Left renal cortex interstitium (tissue), 4 donors: Measurements from ENCODE around the gene NUBPL. TPM values are rescaled to one million over a fixed set of nuclear protein-coding genes. Genes with fewer than 3 reads are reported as not detected.
"Not testable (repeated sequence)": the region's sequence is repeated elsewhere in the genome, so short reads cannot be mapped to it uniquely, and the experiment has no call there.

Experiments
- DNase-seq, 4 donors: peaks; one replicate each; pipeline ENCODE4 v3.0.0-alpha.2; 2013; ENCODE audit warnings: low read depth in 4 of 4, low spot score in 2 of 4, missing footprints in 1 of 4
- polyA plus RNA-seq, 4 donors: library from polyadenylated mRNA; unstranded; fragments of 120-200 nt; gene quantifications; one replicate each; pipeline ENCODE4 v1.2.1, GENCODE V29; 2013; ENCODE audit not compliant: insufficient read length in 4 of 4

Gene NUBPL
- polyA plus RNA-seq, 4 donors = 13.3 to 18.5 (median 15.8) TPM

GRCh38 chr14:31864937-31865855, 304.0 kb downstream of the NUBPL start:
- no peak for DNase-seq

- DNase-seq = no peak
Measured at GRCh38 chr14:31867570-31867969, 306.4 kb downstream of the NUBPL start.

DNA sequence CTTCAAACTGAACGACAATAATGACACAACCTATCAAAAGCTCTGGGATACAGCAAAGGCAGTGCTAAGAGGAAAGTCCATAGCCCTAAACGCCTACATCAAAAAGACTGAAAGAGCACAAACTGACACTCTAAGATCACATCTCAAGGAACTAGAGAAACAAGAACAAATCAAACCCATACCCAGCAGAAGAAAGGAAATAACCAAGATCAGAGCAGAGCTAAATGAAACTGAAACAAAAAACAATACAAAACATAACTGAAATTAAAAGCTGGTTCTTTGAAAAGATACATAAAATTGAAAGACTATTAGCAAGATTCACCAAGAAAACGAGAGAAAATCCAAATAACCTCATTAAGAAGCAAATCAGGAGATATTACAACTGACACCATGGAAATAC, 306.9 kb downstream of the NUBPL start:
- not testable (repeated sequence) for DNase-seq

- DNase-seq = no peak
Measured at GRCh38 chr14:31876741-31877140, 315.5 kb downstream of the NUBPL start.

GRCh38 chr14:31877255-31877798, 316.1 kb downstream of the NUBPL start:
- no peak for DNase-seq

GRCh38 chr14:31879661-31880348, 318.6 kb downstream of the NUBPL start:
- no peak for DNase-seq

DNA sequence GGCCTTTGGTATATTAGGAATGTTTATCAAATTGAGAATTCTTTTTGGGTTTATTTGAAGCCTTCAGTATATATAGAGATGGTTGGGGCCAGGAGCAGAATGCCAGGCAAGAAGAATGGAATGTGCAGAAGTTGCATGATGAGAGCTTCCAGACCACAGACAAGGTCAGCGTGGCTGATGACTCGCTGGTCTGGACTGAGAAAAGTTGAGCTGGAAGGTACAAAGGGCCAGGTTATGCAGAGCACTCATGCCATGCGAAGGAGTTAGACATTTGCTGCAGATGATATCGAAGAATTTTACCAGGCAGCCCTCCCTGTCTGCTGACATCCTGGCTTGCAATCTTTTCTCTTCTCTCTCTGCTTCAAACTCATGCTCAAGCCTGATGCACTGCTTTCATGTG, 319.7 kb downstream of the NUBPL start:
- DNase-seq = no peak

- DNase-seq = no peak
Measured at GRCh38 chr14:31881531-31882310, 320.5 kb downstream of the NUBPL start.

DNA sequence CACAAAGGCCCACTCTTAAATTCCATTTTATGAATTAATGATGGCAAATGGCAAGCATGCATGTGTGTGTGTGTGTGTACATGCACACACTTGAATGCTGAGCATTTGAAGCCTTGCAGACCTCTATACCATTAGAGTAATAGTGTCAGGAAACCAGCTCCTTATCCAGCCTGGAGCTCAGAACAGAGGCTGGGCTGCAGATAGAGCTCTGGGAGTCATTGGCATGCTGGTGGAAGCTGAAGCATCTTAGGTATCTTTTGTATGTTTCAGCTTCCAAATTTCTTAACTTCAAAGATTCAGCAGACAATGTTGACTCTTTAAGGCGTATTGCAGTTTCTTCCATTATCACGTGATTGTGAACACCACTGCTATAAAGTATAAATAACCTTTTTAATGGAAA, 323.0 kb downstream of the NUBPL start:
- DNase-seq = no peak

DNA sequence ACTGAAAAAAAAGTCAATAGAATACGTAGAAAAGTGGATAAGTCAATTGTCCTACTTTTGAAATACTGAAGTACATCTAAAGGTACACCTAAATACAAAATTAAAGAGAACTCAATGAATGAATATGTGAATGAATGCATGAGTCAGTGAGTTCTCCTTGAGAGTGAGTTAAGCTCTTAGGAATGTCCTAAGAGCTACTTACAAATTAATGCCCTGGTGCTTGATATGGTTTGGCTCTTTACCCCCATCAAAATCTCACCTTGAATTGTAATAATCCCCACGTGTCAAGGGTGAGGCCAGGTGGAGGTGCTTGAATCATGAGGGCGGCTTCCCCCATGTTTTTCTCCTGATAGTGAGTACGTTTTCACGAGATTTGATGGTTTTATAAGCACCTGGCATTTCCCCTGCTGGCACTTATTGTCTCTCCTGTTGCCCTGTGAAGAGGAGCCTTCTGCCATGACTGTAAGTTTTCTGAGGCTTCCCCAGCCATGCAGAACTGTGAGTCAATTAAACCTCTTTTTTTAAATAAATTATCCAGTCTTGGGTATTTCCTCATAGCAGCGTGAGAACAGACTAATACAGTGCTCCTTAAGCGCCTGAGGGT, 323.7 kb downstream of the NUBPL start:
- DNase-seq = no peak

DNA sequence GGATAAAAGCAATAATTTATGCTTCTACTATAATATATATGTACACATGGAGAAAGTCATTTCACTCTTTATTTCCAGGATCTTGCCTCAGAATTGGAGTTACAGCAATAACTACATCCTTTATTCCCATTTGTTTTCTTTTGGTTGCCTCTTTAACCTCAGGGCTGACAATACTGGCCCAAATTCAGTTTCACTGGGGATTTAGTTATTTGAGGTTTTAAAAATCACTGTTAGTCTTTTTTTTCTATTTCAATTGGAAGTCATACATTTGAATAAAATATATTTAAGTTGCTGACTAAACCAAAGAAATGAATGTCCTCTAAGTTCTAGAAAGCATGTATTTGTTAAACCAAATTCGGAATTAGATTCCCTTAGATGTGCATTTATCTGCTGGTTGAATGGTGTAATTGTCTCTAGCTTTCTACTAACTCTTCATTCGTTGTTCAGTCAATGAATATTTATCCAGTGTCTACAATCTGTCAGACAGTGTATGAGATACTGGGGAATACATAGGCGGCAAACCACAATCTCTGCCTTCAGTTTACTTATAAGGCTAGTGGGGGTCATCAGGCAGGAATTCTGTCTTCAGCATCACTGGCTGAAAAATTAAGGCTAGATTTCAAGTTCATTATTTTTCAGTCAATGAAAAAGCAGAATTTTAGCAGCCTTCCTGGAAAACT, 325.1 kb downstream of the NUBPL start:
- DNase-seq = no peak

DNA sequence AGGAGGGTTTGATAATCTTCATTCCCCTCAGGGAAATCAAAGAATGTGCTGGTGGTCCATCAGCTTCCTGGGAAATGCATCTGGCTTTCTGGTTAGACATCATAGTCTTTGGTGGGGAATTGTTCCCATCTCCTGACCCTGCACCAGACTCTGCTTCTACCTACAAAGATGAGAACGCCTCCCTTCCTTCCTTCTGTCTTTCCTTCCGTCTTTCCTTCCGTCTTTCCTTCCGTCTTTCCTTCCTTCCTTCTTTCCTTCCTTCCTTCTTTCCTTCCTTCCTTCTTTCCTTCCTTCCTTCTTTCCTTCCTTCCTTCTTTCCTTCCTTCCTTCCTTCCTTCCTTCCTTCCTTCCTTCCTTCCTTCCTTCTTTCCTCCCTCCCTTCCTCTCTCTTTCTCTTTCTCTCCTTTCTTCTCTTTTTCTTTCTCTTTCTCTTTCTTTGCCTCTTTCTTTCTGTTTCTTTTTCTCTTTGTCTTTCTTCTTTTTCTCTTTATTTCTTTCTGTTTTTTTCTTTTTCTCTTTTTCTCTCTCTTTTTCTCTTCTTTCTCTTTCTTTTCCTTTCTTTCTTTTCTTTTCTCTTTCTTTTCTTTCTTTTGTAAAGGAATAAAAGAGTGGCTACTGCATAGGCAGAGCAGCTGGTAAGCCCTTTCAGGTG, 326.9 kb downstream of the NUBPL start:
- DNase-seq = no peak

GRCh38 chr14:31889297-31889696, 328.1 kb downstream of the NUBPL start:
- DNase-seq = no peak

GRCh38 chr14:31890202-31890601, 329.0 kb downstream of the NUBPL start:
- DNase-seq = not testable (repeated sequence)

GRCh38 chr14:31893221-31893757, 332.1 kb downstream of the NUBPL start:
- no peak for DNase-seq

- no peak for DNase-seq
Measured at GRCh38 chr14:31894351-31894750, 333.1 kb downstream of the NUBPL start.

DNA sequence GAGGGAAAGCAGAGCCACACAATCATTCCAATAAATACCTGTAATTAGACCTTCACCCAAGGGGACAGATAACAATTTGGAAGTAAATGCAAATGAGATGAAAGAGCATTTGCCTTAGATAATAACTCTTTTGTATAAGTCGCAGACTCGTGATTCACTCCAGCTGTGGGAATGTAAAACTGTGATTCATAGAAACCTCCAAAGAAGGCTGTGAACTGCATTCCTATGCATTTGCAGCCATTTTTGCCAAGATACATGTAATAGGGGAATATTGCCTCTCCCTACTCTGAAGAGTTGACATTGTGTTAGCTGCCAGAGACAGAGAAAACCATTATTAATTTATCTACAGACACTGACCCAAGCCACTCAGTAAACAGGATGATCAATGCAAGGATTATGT, 334.0 kb downstream of the NUBPL start:
- no peak for DNase-seq

GRCh38 chr14:31895646-31896045, 334.4 kb downstream of the NUBPL start:
- DNase-seq = no peak

DNA sequence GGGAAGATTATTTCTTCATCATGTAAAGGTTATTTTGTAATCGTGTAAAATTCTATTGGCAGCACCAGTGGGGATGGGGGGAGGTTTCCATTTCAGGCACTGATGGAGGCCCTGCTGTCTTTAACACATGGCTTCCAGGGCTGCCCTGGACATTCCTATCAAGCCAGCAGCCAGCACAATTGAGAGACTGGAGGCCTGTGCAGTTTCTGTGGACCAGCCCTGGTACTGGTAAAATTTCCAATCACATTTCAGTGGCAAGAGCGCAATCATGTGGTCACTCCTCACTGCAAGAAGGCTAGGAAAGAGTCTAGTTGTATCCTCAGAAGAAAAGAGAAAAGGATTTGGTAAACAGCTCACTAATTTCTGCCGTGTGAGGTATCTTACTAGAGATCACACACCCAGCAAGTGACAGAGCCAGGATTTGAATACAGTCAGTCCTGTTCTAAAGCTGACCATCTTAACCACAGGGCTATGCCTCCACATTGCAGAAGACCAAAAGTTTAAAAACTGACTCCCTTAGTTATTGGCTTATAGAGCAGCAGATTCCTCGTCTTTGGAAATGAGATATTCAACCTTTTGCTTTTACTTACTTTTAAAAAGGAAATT, 336.5 kb downstream of the NUBPL start:
- no peak for DNase-seq
